RWPE2 (cell line): ENCODE data around the gene SLC13A1.

ENCODE experiments used
- ATAC-seq: fragments of 200-7000 bp; cut with Tn5 transposase; 3 replicates; pipeline ENCODE4 v1.9.1; 2021; ENCODE audit warnings: low read depth
- DNase-seq: peaks from one replicate; pipeline ENCODE4 v3.0.0-alpha.2; 2020; ENCODE audit warnings: low spot score
- H3K27ac ChIP-seq: fragments of 450-650 bp; 2 replicates; pipeline ENCODE4 v1.5.1; 2017; ENCODE audit warnings: mild to moderate bottlenecking; ENCODE audit not compliant: poor library complexity, severe bottlenecking
- H3K27me3 ChIP-seq: fragments of 250-450 bp; sonication (Bioruptor Pico); 2 replicates; pipeline ENCODE4 v1.5.1; 2021; ENCODE audit warnings: mild to moderate bottlenecking, moderate library complexity; ENCODE audit not compliant: insufficient read depth, poor library complexity, severe bottlenecking
- H3K36me3 ChIP-seq: fragments of 250-450 bp; sonication (Bioruptor Pico); 2 replicates; pipeline ENCODE4 v1.5.1; 2020; ENCODE audit warnings: low read depth, mild to moderate bottlenecking, moderate library complexity
- H3K4me1 ChIP-seq: fragments of 250-450 bp; sonication (Bioruptor Pico); 2 replicates; pipeline ENCODE4 v1.5.1; 2021; ENCODE audit warnings: mild to moderate bottlenecking, moderate library complexity; ENCODE audit not compliant: insufficient read depth, poor library complexity, severe bottlenecking
- H3K4me3 ChIP-seq: fragments of 250-450 bp; sonication (Bioruptor Pico); 2 replicates; pipeline ENCODE4 v1.5.1; 2021; ENCODE audit warnings: mild to moderate bottlenecking, moderate library complexity; ENCODE audit not compliant: severe bottlenecking
- H3K9me3 ChIP-seq: fragments of 250-450 bp; sonication (Bioruptor Pico); 2 replicates; pipeline ENCODE4 v1.5.1; 2021; ENCODE audit warnings: mild to moderate bottlenecking, moderate library complexity; ENCODE audit not compliant: severe bottlenecking
- TF ChIP-seq, protein P1 (sequence below): fragments of 450-650 bp; IDR thresholded peaks from one replicate; pipeline ENCODE4 v1.5.1; 2017; ENCODE audit warnings: mild to moderate bottlenecking, moderate library complexity; ENCODE audit not compliant: poor library complexity, severe bottlenecking

SLC13A1 gene

DNA sequence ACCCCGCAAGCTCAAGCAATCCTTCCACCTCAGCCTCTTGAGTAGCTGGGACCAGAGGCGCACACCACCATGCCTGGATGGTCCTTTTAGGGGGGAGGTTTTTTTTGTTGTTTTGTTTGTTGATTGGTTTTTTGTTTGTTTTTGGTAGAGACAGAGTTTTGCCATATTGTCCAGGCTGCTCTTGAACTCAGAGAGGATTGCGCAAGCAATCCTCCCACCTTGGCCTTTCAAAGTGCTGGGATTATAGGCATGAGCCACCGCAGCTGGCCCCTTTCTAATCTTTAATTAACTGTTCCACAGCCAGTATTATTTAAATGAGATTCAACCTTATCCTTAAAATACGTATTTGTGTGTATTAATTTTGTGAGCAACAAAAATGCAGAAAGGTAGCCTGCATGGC, 65.8 kb downstream of the SLC13A1 start:
- TF ChIP-seq, protein P1, sequence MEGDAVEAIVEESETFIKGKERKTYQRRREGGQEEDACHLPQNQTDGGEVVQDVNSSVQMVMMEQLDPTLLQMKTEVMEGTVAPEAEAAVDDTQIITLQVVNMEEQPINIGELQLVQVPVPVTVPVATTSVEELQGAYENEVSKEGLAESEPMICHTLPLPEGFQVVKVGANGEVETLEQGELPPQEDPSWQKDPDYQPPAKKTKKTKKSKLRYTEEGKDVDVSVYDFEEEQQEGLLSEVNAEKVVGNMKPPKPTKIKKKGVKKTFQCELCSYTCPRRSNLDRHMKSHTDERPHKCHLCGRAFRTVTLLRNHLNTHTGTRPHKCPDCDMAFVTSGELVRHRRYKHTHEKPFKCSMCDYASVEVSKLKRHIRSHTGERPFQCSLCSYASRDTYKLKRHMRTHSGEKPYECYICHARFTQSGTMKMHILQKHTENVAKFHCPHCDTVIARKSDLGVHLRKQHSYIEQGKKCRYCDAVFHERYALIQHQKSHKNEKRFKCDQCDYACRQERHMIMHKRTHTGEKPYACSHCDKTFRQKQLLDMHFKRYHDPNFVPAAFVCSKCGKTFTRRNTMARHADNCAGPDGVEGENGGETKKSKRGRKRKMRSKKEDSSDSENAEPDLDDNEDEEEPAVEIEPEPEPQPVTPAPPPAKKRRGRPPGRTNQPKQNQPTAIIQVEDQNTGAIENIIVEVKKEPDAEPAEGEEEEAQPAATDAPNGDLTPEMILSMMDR: no peak

DNA sequence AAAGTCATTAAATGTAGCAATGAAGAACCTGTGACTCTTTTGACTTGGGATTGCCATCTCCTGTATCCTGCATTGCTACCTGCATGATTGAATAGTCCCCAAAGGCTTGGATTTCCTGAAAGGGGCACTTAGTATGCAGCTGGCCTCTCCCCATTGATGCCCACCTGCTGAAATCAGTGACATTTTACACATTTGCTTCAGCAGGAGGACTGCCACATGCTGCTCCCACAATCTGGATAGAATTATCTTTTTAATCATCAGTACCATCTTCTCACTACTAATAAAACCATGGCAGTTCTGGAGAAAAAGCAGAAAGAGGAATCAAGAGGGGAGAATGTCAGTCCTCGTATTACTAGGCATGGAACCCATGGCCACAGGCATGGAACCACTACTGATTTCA, 67.8 kb downstream of the SLC13A1 start:
- no peak for DNase-seq

More for the DNA sequence above, 65.8 kb downstream of the SLC13A1 start:
- no peak for ATAC-seq
- Histone ChIP-seq H3K4me1 (no peaks in the 10 kb centered on the region), H3K36me3 (no peaks in the 10 kb centered on the region), H3K9me3 (no peaks in the 10 kb centered on the region), H3K4me3 (no peak overlapping the region), H3K27ac (no peak overlapping the region), H3K27me3 (no peaks in the 10 kb centered on the region)
- DNase-seq: no peak

DNA sequence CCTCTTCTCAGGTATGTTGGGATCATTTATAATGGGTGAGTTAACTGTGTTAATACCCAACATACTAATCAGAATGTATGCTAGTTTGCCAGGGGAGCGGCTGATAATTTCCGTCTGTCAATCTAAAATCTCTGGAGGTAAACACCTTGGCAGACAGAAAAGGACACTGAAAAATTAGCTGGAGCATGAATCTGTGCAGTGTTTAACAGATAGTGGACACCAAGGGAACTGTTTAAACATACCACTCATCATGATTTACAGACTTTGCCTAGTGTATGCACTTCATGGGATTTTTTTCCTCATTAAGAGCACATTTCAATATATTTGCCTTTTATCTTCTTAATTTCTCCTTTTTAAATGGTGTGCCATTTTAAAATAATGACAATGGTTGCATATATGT, 68.2 kb downstream of the SLC13A1 start:
- H3K9me3 ChIP-seq: no peaks in the 10 kb centered on the region
- H3K36me3 ChIP-seq: no peaks in the 10 kb centered on the region
- DNase-seq (no peak), ATAC-seq (no peak)
- H3K4me1 ChIP-seq: no peaks in the 10 kb centered on the region
- H3K4me3 ChIP-seq: no peak overlapping the region
- no peaks in the 10 kb centered on the region for H3K27me3 ChIP-seq
- H3K27ac ChIP-seq: no peak overlapping the region
- TF ChIP-seq, protein P1: no peak

More for the DNA sequence above, 67.8 kb downstream of the SLC13A1 start:
- H3K4me3 ChIP-seq: no peak overlapping the region
- no peaks in the 10 kb centered on the region for H3K4me1 ChIP-seq
- H3K36me3 ChIP-seq: no peaks in the 10 kb centered on the region
- no peaks in the 10 kb centered on the region for H3K9me3 ChIP-seq
- H3K27ac ChIP-seq: no peak overlapping the region
- TF ChIP-seq, protein P1: no peak
- ATAC-seq: no peak
- H3K27me3 ChIP-seq: no peaks in the 10 kb centered on the region

DNA sequence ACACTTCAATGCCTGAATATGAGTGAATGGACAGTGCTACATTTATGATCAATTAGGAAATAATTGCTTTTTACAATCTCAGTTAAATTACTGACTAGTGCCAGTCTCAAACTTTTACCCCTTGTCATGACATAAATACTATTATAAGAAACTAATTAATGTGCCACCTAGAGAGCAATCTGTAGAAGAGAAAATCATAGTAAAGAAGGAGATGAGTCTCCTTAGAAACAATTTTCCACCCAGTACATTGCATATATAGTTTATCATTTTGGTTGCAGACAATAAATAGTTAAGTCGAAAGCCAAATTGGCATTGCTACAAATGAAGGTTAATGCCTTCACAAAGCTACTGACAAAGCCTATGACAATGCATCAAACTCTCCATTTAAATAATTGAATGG, 68.6 kb downstream of the SLC13A1 start:
- no peak overlapping the region for H3K4me3 ChIP-seq
- no peaks in the 10 kb centered on the region for H3K27me3 ChIP-seq
- no peaks in the 10 kb centered on the region for H3K4me1 ChIP-seq
- ATAC-seq: no peak
- no peak overlapping the region for H3K27ac ChIP-seq
- no peaks in the 10 kb centered on the region for H3K9me3 ChIP-seq
- no peak for DNase-seq
- no peaks in the 10 kb centered on the region for H3K36me3 ChIP-seq
- TF ChIP-seq, protein P1: no peak

DNA sequence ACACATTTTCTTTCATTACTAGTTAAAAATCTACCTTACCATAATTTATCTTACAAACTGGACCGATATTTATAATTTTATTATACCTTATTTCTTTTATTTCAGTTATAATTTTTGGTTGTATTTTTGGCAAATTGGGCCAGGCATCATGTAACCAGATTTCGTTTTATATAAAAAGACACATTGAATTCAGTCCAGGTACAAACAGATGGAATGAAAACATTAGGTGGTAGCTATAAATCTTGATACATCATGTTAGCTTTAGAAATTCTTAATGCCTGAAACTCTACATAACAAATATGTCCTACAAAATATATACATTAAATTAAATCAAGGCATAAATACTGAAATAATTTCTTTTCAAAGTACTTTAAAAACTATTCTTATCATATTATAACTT, 73.1 kb downstream of the SLC13A1 start:
- Histone ChIP-seq H3K27ac (no peak overlapping the region), H3K27me3 (no peaks in the 10 kb centered on the region), H3K4me3 (no peak overlapping the region), H3K4me1 (no peaks in the 10 kb centered on the region), H3K36me3 (no peaks in the 10 kb centered on the region), H3K9me3 (no peaks in the 10 kb centered on the region)
- ATAC-seq (no peak), DNase-seq (no peak)
- TF ChIP-seq, protein P1: no peak
